HepG2 (cell line): ENCODE measurements around the gene SYNE2. TPM values are rescaled to one million over a fixed set of nuclear protein-coding genes. Genes with fewer than 3 reads are reported as not detected.

Source experiments
- ATAC-seq: fragments of 200-7000 bp; cut with Tn5 transposase; 3 replicates; pipeline ENCODE4 v1.9.1; 2020; ENCODE audit warnings: mild to moderate bottlenecking, moderate library complexity
- BruUV-seq: library from RNA; stranded (reverse); fragments of 400-500 nt; replicated peaks from 2 replicates; lab custom pipeline; 2021; lab: Mats Ljungman, UMichigan
- CTCF ChIA-PET: fragments of 300-600 bp; formaldehyde crosslinking; extraction: SDS; loops from one replicate; lab custom pipeline; 2021; ENCODE audit warnings: low total read pairs, inconsistent platforms, low intra/inter-chr PET ratio; lab: Yijun Ruan, JAX
- POLR2A ChIA-PET: fragments of 350-600 bp; sonication (Branson Sonifier 250); formaldehyde crosslinking; loops from one replicate; lab custom pipeline; 2020; ENCODE audit warnings: antibody characterized with exemption, inconsistent platforms; lab: Yijun Ruan, JAX
- DNase-seq: peaks from one replicate; pipeline ENCODE4 v3.0.0-alpha.2; 2015; ENCODE audit warnings: low spot score
- FAIRE-seq: peaks from 3 replicates; lab custom pipeline; 2011; peaks lifted over from hg19 to GRCh38; lab: Jason Lieb, UNC
- H2AFZ ChIP-seq: one replicate; pipeline ENCODE4 v1.6.1; 2011; ENCODE audit warnings: low read length, inconsistent platforms
- H3K27ac ChIP-seq: fragments of 300-600 bp; 3 replicates; pipeline ENCODE4 v1.8.0; 2011; ENCODE audit warnings: mixed run types, mild to moderate bottlenecking, mixed read lengths, low read length, inconsistent platforms; ENCODE audit not compliant: insufficient read depth; ENCODE audit errors: extremely low read length
- H3K27me3 ChIP-seq, 2 experiments: fragments of 200-600 bp in 1 of 2; 2 replicates in 1 of 2; 3 replicates in 1 of 2; pipeline versions ENCODE4 v1.6.0 to v1.8.0; 2011; ENCODE audit warnings: low read length in 2 of 2, mild to moderate bottlenecking in 2 of 2, moderate library complexity in 2 of 2, inconsistent platforms in 1 of 2; ENCODE audit not compliant: insufficient read depth in 2 of 2, control insufficient read depth in 1 of 2
- H3K36me3 ChIP-seq, 2 experiments: fragments of 200-600 bp in 1 of 2; replicated peaks in 1 of 2; 2 replicates in 1 of 2; 3 replicates in 1 of 2; pipeline versions ENCODE4 v1.5.1 to v1.8.0; 2011; ENCODE audit warnings: low read length in 2 of 2, inconsistent platforms in 1 of 2; ENCODE audit not compliant: insufficient read depth in 2 of 2, control insufficient read depth in 1 of 2
- H3K4me1 ChIP-seq: 2 replicates; pipeline ENCODE4 v1.5.1; 2012; ENCODE audit warnings: low read length, inconsistent platforms; ENCODE audit not compliant: insufficient read depth
- H3K4me2 ChIP-seq: 2 replicates; pipeline ENCODE4 v1.6.0; 2011; ENCODE audit warnings: low read depth, low read length, inconsistent platforms
- H3K4me3 ChIP-seq, 3 experiments: fragments of 200-600 bp in 1 of 3; sonication (generic), shearing (Covaris generic) in 1 of 3; replicated peaks in 1 of 3; 2 replicates each; pipeline ENCODE4 v1.5.1; 2011 to 2016; ENCODE audit warnings: low read length in 3 of 3, inconsistent platforms in 2 of 3, low read depth in 2 of 3, mild to moderate bottlenecking in 2 of 3, control low read depth in 1 of 3, mixed read lengths in 1 of 3; ENCODE audit not compliant: insufficient read depth in 1 of 3
- H3K79me2 ChIP-seq: one replicate; pipeline ENCODE4 v1.6.1; 2011; ENCODE audit warnings: low read length, inconsistent platforms; ENCODE audit not compliant: insufficient read depth
- H3K9ac ChIP-seq: 2 replicates; pipeline ENCODE4 v1.6.0; 2011; ENCODE audit warnings: mild to moderate bottlenecking, low read depth, low read length, inconsistent platforms; ENCODE audit not compliant: insufficient read depth
- H3K9me3 ChIP-seq: 2 replicates; pipeline ENCODE4 v1.5.1; 2012; ENCODE audit warnings: mild to moderate bottlenecking, low read length
- H4K20me1 ChIP-seq: 2 replicates; pipeline ENCODE4 v1.6.0; 2011; ENCODE audit warnings: inconsistent platforms, mild to moderate bottlenecking, low read length, moderate library complexity; ENCODE audit not compliant: insufficient read depth
- ARHGAP35 ChIP-seq: sonication (generic); formaldehyde crosslinking; IDR thresholded peaks from 2 replicates; pipeline ENCODE4 v1.9.0; 2022; ENCODE audit warnings: mild to moderate bottlenecking, inconsistent platforms, moderate library complexity, missing genetic modification reagents, borderline replicate concordance
- CCDC6 ChIP-seq: sonication (generic); formaldehyde crosslinking; IDR thresholded peaks from 2 replicates; pipeline ENCODE4 v1.8.1; 2022; ENCODE audit warnings: mild to moderate bottlenecking, missing genetic modification reagents, moderate library complexity
- FLYWCH1 ChIP-seq: sonication (generic); formaldehyde crosslinking; IDR thresholded peaks from 2 replicates; pipeline ENCODE4 v1.8.1; 2023; ENCODE audit warnings: mild to moderate bottlenecking, missing genetic modification reagents
- MBNL3 ChIP-seq: fragments of 250-450 bp; sonication (Bioruptor Pico); conservative IDR thresholded peaks from 2 replicates; pipeline ENCODE4 v1.8.0; 2022; ENCODE audit warnings: mild to moderate bottlenecking, inconsistent platforms
- NAIF1 ChIP-seq: sonication (generic); formaldehyde crosslinking; IDR thresholded peaks from 2 replicates; pipeline ENCODE4 v1.5.0; 2020; ENCODE audit warnings: mild to moderate bottlenecking, missing genetic modification reagents, borderline replicate concordance
- REL ChIP-seq: sonication (generic); formaldehyde crosslinking; conservative IDR thresholded peaks from 2 replicates; pipeline ENCODE4 v1.8.0; 2022; ENCODE audit warnings: mild to moderate bottlenecking, missing genetic modification reagents, moderate library complexity
- SP4 ChIP-seq: sonication (generic); formaldehyde crosslinking; IDR thresholded peaks from 2 replicates; pipeline ENCODE4 v1.8.1; 2023; ENCODE audit warnings: mild to moderate bottlenecking, missing genetic modification reagents
- STAG1 ChIP-seq: sonication (generic); formaldehyde crosslinking; IDR thresholded peaks from 2 replicates; pipeline ENCODE4 v1.4.0; 2020; ENCODE audit warnings: missing genetic modification reagents
- ZNF432 ChIP-seq: sonication (generic); formaldehyde crosslinking; IDR thresholded peaks from 2 replicates; pipeline ENCODE4 v1.5.0; 2020; ENCODE audit warnings: missing genetic modification reagents, mild to moderate bottlenecking, borderline replicate concordance
- ZNF768 ChIP-seq: sonication (generic); formaldehyde crosslinking; IDR thresholded peaks from 2 replicates; pipeline ENCODE4 v1.4.0; 2020; ENCODE audit warnings: missing genetic modification reagents
- WGBS: methylation state at CpG from one replicate; pipeline ENCODE4 v1.1.6; 2017; ENCODE audit warnings: low lambda C conversion rate; 5-methylcytosine and 5-hydroxymethylcytosine counted together
- in situ Hi-C: cut with HindIII; loops from 2 replicates; pipeline ENCODE4 v1.10.0; 2017; ENCODE audit warnings: low pct_unique_long_range_greater_than_20kb; ENCODE audit not compliant: extremely low pct_ligation_motif_present
- intact Hi-C: fragments of 100-400 bp; cut with micrococcal nuclease; formaldehyde crosslinking; loops from one replicate; pipeline ENCODE4 v1.10.0; 2022; ENCODE audit not compliant: unreplicated experiment
- polyA plus RNA-seq, 8 experiments: library from polyadenylated mRNA; depleted of rRNA in 3 of 8; stranded (reverse) in 7 of 8; unstranded in 1 of 8; fragments of >200 nt; fragmentation: Illumina TruSeq in 4 of 8; extraction: Trizol in 4 of 8; gene quantifications; 2 replicates each; pipeline versions ENCODE4 v1.2.1 to v1.2.3, GENCODE V29; 2011 to 2016; ENCODE audit warnings: low read depth in 4 of 8, missing spikeins in 1 of 8, mixed read lengths in 1 of 8; ENCODE audit not compliant: insufficient read depth in 1 of 8
- total RNA-seq, 5 experiments: library from RNA; depleted of rRNA; stranded (reverse); fragments of >200 nt; fragmentation: Illumina TruSeq; extraction: Trizol; gene quantifications; 2 replicates each; pipeline ENCODE4 v1.2.3, GENCODE V29; 2016; ENCODE audit warnings: low read depth in 1 of 5
- TF ChIP-seq, protein P1 (sequence below): sonication (generic); formaldehyde crosslinking; IDR thresholded peaks from 2 replicates; pipeline ENCODE4 v1.5.0; 2020; ENCODE audit warnings: mild to moderate bottlenecking, missing genetic modification reagents, moderate library complexity
- TF ChIP-seq, protein P2 (sequence below): sonication (generic); formaldehyde crosslinking; IDR thresholded peaks from 2 replicates; pipeline ENCODE4 v1.5.0; 2020; ENCODE audit warnings: missing genetic modification reagents

The SYNE2 gene
- total and polyA plus RNA-seq, 2 of the 13 experiments (the other 11 are each of a cell fraction or from before 2014, with no cell fraction given), result 6.2 to 13.3 TPM

GRCh38 chr14:63840981-63841380, 11.8 kb upstream of the SYNE2 start (continued):
- TF ChIP-seq, protein P1, sequence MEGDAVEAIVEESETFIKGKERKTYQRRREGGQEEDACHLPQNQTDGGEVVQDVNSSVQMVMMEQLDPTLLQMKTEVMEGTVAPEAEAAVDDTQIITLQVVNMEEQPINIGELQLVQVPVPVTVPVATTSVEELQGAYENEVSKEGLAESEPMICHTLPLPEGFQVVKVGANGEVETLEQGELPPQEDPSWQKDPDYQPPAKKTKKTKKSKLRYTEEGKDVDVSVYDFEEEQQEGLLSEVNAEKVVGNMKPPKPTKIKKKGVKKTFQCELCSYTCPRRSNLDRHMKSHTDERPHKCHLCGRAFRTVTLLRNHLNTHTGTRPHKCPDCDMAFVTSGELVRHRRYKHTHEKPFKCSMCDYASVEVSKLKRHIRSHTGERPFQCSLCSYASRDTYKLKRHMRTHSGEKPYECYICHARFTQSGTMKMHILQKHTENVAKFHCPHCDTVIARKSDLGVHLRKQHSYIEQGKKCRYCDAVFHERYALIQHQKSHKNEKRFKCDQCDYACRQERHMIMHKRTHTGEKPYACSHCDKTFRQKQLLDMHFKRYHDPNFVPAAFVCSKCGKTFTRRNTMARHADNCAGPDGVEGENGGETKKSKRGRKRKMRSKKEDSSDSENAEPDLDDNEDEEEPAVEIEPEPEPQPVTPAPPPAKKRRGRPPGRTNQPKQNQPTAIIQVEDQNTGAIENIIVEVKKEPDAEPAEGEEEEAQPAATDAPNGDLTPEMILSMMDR (CRISPR knock-in tag), result peak; percentile 60
- no peak for TF ChIP-seq SP4 (CRISPR knock-in tag)
- TF ChIP-seq STAG1 (CRISPR knock-in tag), result peak; percentile 69
- TF ChIP-seq, protein P2, sequence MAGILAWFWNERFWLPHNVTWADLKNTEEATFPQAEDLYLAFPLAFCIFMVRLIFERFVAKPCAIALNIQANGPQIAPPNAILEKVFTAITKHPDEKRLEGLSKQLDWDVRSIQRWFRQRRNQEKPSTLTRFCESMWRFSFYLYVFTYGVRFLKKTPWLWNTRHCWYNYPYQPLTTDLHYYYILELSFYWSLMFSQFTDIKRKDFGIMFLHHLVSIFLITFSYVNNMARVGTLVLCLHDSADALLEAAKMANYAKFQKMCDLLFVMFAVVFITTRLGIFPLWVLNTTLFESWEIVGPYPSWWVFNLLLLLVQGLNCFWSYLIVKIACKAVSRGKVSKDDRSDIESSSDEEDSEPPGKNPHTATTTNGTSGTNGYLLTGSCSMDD (CRISPR knock-in tag), result no peak
- no peak for TF ChIP-seq ZNF432
- TF ChIP-seq CCDC6 (CRISPR knock-in tag), result no peak

GRCh38 chr14:63843796-63844195, 9.0 kb upstream of the SYNE2 start:
- FAIRE-seq, result no peak
- TF ChIP-seq NAIF1 (CRISPR knock-in tag) (no peak), ARHGAP35 (CRISPR knock-in tag) (no peak), REL (CRISPR knock-in tag) (no peak), ZNF768 (no peak), FLYWCH1 (no peak), MBNL3 (CRISPR knock-in tag) (no peak)
- no peaks in the 10 kb centered on the region for H3K79me2 ChIP-seq
- no peak overlapping the region for H3K27ac ChIP-seq
- H3K4me1 ChIP-seq, result no peaks in the 10 kb centered on the region
- H4K20me1 ChIP-seq, result no peaks in the 10 kb centered on the region
- H3K4me2 ChIP-seq, result no peak overlapping the region
- H3K9me3 ChIP-seq, result no peaks in the 10 kb centered on the region
- no peak overlapping the region for H2AFZ ChIP-seq
- ChIA-PET POLR2A (no interaction called here), CTCF (no interaction called here)
- no peak overlapping the region for H3K4me3 ChIP-seq
- in situ Hi-C loops, result no loop called here
- no peak for ATAC-seq
- no peak overlapping the region for H3K9ac ChIP-seq
- intact Hi-C loops, result no loop called here
- H3K27me3 ChIP-seq, result no peaks in the 10 kb centered on the region; a peak in 1 of 5 replicates
- H3K36me3 ChIP-seq, result no peaks in the 10 kb centered on the region
- no peak for DNase-seq
- BruUV-seq, result no TSS peak
- 1% methylated on average over 3 of the region's 3 CpGs for WGBS
